ENCODE measurements around the gene TADA2A.
A peak's percentile ranks its signal among the peaks of the same experiment; 100 is the strongest.

The TADA2A gene, protein sequence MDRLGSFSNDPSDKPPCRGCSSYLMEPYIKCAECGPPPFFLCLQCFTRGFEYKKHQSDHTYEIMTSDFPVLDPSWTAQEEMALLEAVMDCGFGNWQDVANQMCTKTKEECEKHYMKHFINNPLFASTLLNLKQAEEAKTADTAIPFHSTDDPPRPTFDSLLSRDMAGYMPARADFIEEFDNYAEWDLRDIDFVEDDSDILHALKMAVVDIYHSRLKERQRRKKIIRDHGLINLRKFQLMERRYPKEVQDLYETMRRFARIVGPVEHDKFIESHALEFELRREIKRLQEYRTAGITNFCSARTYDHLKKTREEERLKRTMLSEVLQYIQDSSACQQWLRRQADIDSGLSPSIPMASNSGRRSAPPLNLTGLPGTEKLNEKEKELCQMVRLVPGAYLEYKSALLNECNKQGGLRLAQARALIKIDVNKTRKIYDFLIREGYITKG
- 7.5 to 20.1 reads per million in 2 donors for total RNA-seq

GRCh38 chr17:37406635-37407461 lies at the start of gene TADA2A, which contains the start of gene ACACA:
Gene TADA2A (plus strand): TSS chr17:37406886. CDS start chr17:37411366, 4,480 bp downstream.
Gene ACACA (minus strand): TSS chr17:37406836. CDS start chr17:37406299, 537 bp downstream.
- DNase-seq = peak; percentile 49 to 89 (median 67)

GRCh38 chr17:37358098-37358829 lies 48.4 kb upstream of the TADA2A start:
- peak in 2 of 5 experiments; percentile 12 to 54 for DNase-seq

GRCh38 chr17:37358830-37359681 lies 47.6 kb upstream of the TADA2A start:
- DNase-seq = peak; percentile 80 to 97 (median 86)

DNA sequence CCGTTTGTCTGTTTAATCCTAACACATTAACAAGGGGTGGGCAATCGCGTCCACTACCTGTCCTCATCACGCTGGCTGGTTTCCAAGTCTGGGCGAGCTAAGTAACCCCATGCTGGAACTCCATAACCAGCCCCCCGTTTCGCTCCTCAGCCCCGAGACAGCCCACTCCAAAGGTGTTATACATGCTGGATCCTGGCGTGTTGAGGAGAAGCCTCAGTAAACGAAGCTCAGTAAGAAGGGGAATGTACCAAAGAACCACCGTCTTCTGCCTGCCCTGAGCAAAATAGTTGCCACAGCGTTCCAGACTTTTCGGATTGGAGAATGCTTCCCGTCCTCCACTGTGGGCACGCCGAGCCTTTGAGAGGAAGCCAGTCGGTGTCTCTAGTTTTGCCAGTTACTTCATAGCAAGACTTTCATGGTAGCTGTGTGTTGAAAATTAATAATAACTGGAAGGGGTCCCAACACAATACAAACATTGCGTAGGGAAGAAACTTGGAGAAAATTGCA lies 47.0 kb upstream of the TADA2A start:
- no peak for DNase-seq

DNA sequence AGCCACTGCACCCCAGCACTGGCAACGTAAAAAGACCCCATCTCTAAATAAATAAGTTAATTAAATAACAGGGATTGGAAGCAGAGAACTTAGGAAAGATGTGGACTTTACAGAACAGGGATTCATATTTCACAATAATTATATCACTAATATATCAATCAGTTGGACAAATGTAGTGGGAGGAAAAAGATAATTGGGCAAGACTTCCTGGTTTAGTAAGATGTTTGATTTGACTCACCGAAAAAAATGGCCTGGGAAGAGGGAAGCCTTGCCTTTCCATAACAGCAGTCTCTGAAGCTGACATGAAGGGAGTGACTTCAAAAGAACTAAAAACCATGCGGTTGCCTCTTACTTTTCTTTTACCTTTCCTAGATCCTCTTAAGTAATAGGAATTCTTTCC lies 46.1 kb upstream of the TADA2A start:
- no peak for DNase-seq

- DNase-seq = no peak
Observed at GRCh38 chr17:37361543-37361942, 45.1 kb upstream of the TADA2A start.

DNA sequence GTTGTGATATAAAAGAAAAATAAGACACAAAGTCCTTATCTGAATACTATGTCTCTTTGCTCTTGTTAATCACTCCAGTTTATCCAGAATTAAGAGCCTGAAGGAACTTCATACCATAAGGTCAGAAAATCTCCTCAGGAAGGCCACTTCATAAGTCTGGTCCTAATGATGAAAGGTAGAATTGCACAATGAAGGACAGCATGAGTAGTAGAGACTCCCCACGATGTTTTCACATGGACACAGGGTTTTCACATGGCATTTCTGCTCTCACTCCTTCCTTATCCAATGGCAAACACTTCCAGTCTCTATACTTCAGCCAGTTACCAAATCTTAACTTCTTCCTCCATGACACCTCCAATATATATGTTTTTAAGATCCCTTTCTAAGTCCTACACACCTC lies 41.1 kb upstream of the TADA2A start:
- no peak for DNase-seq

GRCh38 chr17:37368577-37368976 lies 38.1 kb upstream of the TADA2A start:
- no peak for DNase-seq

DNA sequence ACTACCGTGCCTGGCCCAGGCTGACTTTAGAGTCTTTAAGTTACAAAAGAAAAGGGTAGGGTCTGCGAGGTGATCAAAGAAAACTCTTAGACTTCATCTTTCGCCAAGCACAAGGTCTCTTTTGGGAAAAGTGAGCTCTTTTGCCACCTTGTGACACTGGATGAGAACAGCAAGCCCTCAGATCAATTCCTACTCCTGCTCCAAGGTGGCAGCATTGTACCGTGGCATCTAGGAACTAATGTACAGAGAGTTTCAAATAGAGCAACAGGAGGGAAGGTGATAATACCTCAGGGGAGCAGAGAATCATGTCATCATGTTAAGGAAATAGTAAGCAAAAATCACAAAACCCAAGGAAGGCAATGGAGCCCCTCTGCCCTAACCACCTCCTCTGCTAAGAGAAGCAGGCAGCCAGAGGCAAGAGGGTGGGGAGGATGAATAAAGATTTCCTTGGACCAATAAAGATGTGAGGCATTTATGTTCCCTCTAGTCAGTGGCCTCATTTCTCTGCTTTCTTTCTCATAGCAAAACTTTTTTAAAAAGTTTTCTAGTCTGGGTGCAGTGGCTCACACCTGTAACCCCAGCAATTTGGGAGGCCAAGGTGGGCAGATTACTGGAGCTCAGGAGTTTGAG lies 33.0 kb upstream of the TADA2A start:
- peak in 4 of 5 experiments; percentile 23 to 82 (median 36) for DNase-seq

DNA sequence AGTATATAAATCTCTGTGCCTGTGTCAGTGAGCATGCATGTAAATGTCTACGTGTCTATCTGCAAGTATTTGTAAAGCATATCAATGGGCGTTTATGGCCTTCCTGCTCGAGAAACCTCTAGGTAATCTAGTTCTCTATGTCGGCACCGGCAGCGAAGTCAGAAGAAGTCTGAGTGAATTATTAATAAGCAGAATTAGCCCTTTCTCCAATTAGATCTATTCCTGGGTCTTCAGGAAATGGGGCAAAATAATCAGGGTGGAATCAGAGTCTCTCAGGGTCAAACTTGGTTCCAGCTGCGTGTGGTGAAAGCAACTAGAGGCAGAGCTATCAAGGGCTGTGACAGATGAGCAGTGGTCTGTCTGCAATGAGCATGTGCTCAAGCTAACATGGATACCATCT lies 31.0 kb upstream of the TADA2A start, which contains the start of gene C17orf78:
Gene C17orf78 (plus strand): TSS at position 280 of the 400 bp plus-strand sequence. CDS start 108 bp downstream, at position 388.
- DNase-seq = no peak

DNA sequence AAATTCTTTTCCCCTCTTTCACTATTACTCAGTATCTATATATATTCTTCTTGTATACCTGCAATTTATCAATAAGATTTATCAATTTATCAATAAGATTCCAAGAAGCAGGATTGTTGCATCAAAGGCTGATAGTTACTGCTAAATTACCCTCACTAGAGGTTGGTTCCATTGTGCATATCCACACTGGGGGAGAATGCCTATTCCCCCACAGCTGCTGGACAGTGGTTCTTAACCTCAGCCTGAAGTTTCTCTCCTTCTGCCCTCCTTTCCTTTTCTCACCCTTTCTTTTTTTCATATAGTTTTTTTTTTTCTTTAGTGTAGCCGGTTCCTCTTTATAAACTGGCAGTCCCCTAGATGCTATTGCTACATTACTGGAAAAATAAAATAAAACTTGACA lies 24.6 kb upstream of the TADA2A start:
- DNase-seq = no peak

- DNase-seq = no peak
Observed at GRCh38 chr17:37384560-37385149, 22.0 kb upstream of the TADA2A start.

- DNase-seq = no peak
Observed at GRCh38 chr17:37385474-37385990, 21.2 kb upstream of the TADA2A start.

DNA sequence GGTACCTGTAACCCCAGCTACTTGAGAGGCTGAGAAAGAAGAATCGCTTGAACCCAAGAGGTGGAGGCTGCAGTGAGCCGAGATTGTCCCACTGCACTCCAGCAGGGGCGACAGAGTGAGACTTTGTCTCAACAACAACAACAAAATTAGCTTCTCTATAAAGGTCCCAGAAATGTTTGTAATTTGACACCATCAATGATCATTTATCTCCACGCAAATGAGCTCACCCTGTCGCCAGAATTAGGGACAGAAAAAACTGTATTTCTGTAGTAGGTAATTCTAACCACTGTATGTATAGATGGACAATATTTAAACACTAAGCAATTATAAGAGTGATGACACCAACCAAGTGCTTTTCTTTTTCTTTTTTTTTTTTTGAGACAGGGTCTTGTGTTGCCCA lies 20.2 kb upstream of the TADA2A start:
- DNase-seq = no peak

DNA sequence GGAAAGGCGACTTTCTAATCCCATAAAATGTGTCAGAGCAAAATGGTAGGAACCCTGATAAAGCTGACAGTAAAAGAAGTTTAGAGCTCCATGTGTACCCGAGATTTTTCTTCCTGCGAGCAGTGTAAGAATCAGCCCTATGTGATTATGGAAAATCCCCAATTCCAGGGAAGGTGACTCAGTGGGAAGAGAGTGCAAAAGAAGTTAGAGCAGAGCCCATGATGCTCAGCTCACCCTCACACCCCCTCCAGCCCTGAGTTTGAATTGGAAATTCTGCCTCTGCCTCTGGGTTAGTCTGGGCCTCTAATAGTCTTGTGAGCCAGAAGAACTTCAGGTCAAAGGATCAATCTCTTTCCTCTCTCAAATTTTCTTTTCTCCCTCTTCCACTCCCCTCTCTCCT lies 18.4 kb upstream of the TADA2A start:
- no peak for DNase-seq

DNA sequence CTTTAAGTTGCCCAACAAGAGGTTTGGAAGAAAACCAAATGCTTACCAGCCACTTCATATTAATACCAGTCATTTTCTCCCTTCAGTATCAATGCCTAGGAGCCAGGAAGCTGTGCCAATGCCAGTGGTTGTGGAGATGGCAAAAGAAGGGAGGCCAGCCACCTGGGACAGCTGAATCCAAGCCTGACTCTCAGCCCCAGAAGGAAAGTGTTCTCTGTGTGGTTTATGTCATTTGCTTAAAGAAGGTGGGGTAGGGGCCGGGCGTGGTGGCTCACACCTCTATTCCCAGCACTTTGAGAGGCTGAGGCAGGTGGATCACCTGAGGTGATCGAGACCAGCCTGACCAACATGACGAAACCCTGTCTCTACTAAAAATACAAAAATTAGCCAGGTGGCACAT lies 17.5 kb upstream of the TADA2A start:
- DNase-seq = no peak

DNA sequence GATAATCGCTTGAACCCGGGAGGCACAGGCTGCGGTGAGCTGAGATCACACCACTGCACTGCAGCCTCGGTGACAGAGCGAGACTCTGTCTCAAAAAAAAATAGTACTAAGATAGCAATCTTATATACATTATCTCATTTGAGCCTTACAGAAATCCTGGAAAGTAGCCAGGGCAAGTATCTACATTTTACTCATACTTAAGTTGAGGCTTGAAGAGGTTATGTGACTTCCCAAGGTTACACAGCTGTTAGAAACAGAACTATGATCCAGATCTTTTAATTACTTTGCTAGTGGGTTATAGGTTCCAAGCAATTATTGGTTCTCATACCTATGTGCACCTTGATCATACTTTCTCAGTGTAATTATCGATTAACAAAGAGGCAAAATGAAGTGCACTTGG lies 15.5 kb upstream of the TADA2A start:
- no peak for DNase-seq

- peak in 1 of 5 experiments; percentile 52 for DNase-seq
Observed at GRCh38 chr17:37392024-37392590, 14.6 kb upstream of the TADA2A start.

GRCh38 chr17:37393352-37393751 lies 13.3 kb upstream of the TADA2A start:
- no peak for DNase-seq

GRCh38 chr17:37399265-37399803 lies 7.4 kb upstream of the TADA2A start:
- no peak for DNase-seq
